GM12878 (cell line): ENCODE measurements around the gene VPS8. TPM values are rescaled to one million over a fixed set of nuclear protein-coding genes. Genes with fewer than 3 reads are reported as not detected.

Experiments
- BCL11A ChIP-seq: IDR thresholded peaks from 2 replicates; pipeline ENCODE4 v1.6.1; 2011; ENCODE audit warnings: low read depth, low read length
- EED ChIP-seq: sonication (generic); IDR thresholded peaks from 2 replicates; pipeline ENCODE4 v1.6.1; 2016; ENCODE audit warnings: antibody characterized with exemption, low read depth
- polyA plus RNA-seq, 11 experiments: library from polyadenylated mRNA; depleted of rRNA in 4 of 11; unstranded in 6 of 11; stranded (reverse) in 5 of 11; fragments of >200 nt; fragmentation: Nextera tagmentation in 4 of 11; fragmentation: Illumina TruSeq in 1 of 11; extraction: Ambion mirVana in 4 of 11; extraction: Trizol in 1 of 11; gene quantifications; 1 replicate in 1 of 11; 2 replicates in 10 of 11; pipeline versions ENCODE4 v1.2.1 to v1.2.3, GENCODE V29; 2011 to 2016; ENCODE audit warnings: inconsistent platforms in 2 of 11, missing spikeins in 2 of 11, low read depth in 1 of 11
- total RNA-seq, 4 experiments: library from RNA; depleted of rRNA in 3 of 4; stranded (reverse); fragments of >200 nt in 3 of 4; fragmentation: Illumina TruSeq in 1 of 4; extraction: Trizol in 1 of 4; gene quantifications; 2 replicates each; pipeline versions ENCODE4 v1.2.1 to v1.2.3, GENCODE V29; 2013 to 2021
- TF ChIP-seq, protein P1 (sequence below): fragments of 150-350 bp; IDR thresholded peaks from 2 replicates; pipeline ENCODE4 v1.6.1; 2016; ENCODE audit warnings: low read depth, low read length
- TF ChIP-seq, protein P2 (sequence below): fragments of 450-650 bp; IDR thresholded peaks from 2 replicates; pipeline ENCODE4 v1.6.1; 2017; ENCODE audit warnings: mild to moderate bottlenecking
- TF ChIP-seq, protein P3 (sequence below): IDR thresholded peaks from 2 replicates; pipeline ENCODE4 v1.6.1; 2012; ENCODE audit warnings: mild to moderate bottlenecking, low read depth, low read length

Gene VPS8
- total and polyA plus RNA-seq, 10 of the 15 experiments (the other 5 are each of a cell fraction or from before 2014, with no cell fraction given) = 8.9 to 34.7 (median 20.9) TPM

GRCh38 chr3:184765730-184766074, 46.3 kb upstream of the VPS8 start (continued):
- TF ChIP-seq, protein P1, sequence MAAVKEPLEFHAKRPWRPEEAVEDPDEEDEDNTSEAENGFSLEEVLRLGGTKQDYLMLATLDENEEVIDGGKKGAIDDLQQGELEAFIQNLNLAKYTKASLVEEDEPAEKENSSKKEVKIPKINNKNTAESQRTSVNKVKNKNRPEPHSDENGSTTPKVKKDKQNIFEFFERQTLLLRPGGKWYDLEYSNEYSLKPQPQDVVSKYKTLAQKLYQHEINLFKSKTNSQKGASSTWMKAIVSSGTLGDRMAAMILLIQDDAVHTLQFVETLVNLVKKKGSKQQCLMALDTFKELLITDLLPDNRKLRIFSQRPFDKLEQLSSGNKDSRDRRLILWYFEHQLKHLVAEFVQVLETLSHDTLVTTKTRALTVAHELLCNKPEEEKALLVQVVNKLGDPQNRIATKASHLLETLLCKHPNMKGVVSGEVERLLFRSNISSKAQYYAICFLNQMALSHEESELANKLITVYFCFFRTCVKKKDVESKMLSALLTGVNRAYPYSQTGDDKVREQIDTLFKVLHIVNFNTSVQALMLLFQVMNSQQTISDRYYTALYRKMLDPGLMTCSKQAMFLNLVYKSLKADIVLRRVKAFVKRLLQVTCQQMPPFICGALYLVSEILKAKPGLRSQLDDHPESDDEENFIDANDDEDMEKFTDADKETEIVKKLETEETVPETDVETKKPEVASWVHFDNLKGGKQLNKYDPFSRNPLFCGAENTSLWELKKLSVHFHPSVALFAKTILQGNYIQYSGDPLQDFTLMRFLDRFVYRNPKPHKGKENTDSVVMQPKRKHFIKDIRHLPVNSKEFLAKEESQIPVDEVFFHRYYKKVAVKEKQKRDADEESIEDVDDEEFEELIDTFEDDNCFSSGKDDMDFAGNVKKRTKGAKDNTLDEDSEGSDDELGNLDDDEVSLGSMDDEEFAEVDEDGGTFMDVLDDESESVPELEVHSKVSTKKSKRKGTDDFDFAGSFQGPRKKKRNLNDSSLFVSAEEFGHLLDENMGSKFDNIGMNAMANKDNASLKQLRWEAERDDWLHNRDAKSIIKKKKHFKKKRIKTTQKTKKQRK = no peak
- TF ChIP-seq, protein P2, sequence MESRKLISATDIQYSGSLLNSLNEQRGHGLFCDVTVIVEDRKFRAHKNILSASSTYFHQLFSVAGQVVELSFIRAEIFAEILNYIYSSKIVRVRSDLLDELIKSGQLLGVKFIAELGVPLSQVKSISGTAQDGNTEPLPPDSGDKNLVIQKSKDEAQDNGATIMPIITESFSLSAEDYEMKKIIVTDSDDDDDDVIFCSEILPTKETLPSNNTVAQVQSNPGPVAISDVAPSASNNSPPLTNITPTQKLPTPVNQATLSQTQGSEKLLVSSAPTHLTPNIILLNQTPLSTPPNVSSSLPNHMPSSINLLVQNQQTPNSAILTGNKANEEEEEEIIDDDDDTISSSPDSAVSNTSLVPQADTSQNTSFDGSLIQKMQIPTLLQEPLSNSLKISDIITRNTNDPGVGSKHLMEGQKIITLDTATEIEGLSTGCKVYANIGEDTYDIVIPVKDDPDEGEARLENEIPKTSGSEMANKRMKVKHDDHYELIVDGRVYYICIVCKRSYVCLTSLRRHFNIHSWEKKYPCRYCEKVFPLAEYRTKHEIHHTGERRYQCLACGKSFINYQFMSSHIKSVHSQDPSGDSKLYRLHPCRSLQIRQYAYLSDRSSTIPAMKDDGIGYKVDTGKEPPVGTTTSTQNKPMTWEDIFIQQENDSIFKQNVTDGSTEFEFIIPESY = no peak
- no peak for TF ChIP-seq BCL11A
- TF ChIP-seq, protein P3, sequence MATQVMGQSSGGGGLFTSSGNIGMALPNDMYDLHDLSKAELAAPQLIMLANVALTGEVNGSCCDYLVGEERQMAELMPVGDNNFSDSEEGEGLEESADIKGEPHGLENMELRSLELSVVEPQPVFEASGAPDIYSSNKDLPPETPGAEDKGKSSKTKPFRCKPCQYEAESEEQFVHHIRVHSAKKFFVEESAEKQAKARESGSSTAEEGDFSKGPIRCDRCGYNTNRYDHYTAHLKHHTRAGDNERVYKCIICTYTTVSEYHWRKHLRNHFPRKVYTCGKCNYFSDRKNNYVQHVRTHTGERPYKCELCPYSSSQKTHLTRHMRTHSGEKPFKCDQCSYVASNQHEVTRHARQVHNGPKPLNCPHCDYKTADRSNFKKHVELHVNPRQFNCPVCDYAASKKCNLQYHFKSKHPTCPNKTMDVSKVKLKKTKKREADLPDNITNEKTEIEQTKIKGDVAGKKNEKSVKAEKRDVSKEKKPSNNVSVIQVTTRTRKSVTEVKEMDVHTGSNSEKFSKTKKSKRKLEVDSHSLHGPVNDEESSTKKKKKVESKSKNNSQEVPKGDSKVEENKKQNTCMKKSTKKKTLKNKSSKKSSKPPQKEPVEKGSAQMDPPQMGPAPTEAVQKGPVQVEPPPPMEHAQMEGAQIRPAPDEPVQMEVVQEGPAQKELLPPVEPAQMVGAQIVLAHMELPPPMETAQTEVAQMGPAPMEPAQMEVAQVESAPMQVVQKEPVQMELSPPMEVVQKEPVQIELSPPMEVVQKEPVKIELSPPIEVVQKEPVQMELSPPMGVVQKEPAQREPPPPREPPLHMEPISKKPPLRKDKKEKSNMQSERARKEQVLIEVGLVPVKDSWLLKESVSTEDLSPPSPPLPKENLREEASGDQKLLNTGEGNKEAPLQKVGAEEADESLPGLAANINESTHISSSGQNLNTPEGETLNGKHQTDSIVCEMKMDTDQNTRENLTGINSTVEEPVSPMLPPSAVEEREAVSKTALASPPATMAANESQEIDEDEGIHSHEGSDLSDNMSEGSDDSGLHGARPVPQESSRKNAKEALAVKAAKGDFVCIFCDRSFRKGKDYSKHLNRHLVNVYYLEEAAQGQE = no peak
- TF ChIP-seq EED = peak; percentile 44; the same call in 1 of the 2 replicates
